Hematopoietic multipotent progenitor cell treated with erythropoietin and hydrocortisone succinate and interleukin-3 and kit ligand, for 4 days (in vitro differentiated cells): ENCODE results near the gene BMERB1.
A peak's percentile ranks its signal among the peaks of the same experiment; 100 is the strongest.

Source experiments
- DNase-seq: peaks from one replicate; pipeline ENCODE4 v3.0.0-alpha.2; 2015

The BMERB1 gene

GRCh38 chr16:15502041-15502725 is 67.8 kb downstream of the BMERB1 start:
- no peak for DNase-seq

DNA sequence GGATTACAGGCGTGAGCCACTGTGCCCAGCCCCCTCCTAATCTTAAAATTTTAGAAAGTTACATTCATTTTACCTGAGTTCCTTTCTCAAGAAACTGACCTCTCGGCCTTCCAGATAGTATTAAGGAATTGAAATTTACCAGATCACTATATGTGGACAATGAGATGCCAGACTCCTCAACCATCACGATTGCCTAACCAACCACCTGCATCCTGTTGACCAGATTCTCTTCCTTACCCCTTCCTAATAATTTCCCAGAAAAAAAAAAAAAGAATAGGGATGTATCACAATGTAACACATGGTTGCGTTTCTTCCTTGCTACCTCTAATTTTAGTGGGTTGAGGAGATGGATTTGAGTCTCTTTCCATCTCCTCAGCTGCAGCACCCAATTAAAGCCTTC is 72.1 kb downstream of the BMERB1 start:
- no peak for DNase-seq

DNA sequence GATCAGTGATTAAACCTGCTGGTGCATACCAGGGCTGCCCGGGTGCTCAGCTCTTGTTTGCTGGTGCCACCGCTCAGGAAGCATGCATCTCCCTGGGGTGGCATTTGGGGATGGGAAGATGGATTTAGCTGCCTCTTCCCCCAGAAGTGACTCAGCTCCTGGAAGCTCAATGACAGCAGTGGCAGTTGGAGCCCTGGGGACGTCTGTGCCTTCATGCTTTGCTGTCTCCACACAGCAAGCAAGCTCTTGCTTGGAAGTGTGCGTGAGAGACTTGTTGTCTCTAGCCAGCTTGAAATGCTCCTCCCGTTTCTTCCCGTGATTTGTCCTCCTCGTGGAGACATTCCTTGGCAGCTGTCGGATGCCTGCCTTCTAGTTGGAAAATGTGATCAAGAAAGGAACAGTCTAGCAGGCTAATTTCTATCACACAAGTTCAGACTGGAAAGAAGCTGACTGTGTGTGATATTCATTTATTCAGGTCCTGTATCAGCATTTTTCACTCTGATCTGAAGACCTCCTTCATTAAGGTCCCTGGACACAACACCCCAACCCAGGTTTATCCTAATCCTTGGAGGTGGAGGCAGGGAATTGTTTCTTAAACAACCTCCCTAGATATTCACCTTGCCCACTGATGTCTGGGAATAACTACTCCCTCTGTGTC is 73.0 kb downstream of the BMERB1 start:
- DNase-seq = no peak

DNA sequence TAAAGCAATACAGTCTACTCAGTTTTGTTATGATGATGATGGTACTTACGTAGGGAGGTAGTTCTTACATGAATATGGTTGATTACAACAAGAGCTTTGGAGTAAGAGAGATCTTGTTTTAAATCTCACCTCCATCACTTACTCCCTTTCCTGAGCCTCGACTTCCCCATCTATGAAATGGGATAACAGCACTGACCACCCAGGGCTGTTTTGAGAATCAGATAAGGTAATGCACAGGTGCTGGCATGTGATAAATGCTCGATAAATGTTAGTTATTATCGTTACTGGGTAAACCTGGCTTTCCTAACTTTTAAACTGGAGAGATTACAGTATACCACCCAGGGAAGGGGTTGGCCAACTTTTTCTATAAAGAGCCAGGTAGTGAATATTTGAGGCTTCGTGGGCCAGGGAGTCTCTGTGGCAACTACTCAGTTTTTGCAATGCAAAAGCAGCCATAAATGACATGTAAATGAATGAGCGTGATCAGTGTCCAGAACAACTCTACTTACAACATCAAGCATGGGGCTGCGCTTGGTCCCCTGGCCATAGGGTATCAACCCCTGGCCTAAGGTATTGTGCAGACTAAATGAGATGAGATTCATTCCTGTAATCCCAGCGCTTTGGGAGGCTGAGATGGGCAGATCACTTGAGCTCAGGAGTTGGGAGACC is 73.7 kb downstream of the BMERB1 start:
- no peak for DNase-seq

DNA sequence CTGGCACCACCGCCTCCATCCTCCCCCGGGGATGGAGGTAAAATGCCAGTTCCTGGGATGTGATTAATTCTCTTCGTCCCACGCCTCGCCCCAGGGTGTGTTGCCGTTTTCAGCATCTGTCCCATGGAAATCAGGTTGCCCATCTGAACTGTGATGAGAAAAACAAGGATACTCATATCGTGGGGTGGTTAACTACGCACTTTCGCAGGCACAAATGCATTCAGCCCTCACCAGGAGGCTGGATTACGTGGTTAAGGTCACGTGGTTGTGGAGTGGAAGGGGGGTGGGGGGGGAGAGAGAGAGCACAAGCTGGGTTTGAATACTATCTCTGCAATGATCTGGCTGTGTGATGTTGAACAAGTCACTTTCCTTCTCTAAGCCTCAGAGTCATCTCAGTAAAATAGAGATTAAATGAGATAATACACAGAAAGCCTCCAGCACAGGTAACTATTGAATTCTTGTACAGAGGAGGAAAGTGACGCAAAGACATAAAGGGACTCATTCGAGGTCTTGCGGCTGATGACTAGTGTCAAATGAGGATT is 74.7 kb downstream of the BMERB1 start:
- DNase-seq = peak; percentile 48

- DNase-seq = peak; percentile 62
Observed at GRCh38 chr16:15509593-15510535, 75.5 kb downstream of the BMERB1 start.

DNA sequence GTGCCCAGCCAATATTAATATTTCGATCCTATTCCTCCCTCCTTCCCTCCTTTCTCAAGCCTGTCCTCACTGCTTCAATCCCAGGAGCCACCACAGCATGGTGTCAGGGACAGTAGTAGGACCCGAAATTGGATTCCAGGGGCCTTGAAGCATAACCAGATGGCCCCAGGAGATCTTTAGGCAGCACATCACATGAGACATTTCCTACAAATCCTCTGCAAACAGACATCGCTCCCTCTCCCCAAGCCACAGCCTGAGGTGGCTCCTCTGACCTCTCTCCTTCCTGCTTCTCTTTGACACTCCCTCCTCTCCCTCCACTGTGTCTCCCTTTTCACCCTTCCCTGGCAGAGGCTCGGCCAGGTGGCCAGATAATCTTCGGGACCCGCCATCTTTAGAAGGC is 76.6 kb downstream of the BMERB1 start:
- DNase-seq = no peak

GRCh38 chr16:15511759-15512487 is 77.5 kb downstream of the BMERB1 start:
- DNase-seq = no peak

- no peak for DNase-seq
Observed at GRCh38 chr16:15513156-15513555, 78.8 kb downstream of the BMERB1 start.

DNA sequence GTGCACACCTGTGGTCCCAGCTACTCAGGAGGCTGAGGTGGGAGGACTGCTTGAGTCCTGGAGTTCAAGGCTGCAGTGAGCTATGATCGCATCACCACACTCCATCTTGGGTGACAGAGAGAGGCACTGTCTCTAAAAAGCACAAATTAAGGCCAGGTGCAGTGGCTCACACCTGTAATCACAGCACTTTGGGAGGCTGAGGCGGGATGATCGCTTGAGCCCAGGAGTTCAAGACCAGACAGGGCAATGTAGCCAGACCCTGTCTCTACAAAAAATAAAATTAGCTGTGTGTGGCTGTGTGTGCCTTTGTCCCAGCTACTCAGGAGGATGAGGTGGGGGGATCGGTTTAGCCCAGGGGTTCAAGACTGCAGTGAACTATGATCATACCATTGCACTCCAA is 81.6 kb downstream of the BMERB1 start:
- DNase-seq = no peak

- DNase-seq = no peak
Observed at GRCh38 chr16:15516609-15517008, 82.2 kb downstream of the BMERB1 start.

DNA sequence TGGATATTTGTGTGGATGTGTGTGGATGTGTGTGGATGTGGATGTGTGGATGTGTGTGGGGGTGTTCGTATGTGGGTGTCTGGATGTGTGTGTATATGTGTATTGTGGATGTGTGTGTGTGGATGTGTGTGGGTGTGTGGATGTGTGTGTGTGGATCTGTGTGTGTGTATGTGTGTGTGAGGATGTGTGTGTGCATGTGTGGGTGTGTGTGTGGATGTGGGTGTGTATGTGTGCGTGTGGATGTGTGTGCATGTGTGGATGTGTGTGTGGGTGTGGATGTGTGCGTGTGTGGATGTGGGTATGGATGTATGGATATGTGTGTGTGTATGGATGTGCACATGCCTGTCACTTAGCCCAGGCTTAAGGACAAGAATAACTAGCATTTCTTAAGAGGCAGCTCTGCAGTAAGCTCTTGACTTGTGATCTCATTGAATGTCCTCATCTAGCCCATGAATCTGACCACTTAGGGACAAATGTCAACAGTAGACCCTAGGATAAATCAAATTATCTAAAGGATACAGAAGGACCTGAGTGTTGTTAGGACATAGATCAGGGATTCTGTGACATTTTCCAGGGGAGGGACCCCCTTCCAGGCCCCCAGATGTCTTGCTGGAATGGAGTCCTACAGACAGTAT is 83.5 kb downstream of the BMERB1 start:
- no peak for DNase-seq

DNA sequence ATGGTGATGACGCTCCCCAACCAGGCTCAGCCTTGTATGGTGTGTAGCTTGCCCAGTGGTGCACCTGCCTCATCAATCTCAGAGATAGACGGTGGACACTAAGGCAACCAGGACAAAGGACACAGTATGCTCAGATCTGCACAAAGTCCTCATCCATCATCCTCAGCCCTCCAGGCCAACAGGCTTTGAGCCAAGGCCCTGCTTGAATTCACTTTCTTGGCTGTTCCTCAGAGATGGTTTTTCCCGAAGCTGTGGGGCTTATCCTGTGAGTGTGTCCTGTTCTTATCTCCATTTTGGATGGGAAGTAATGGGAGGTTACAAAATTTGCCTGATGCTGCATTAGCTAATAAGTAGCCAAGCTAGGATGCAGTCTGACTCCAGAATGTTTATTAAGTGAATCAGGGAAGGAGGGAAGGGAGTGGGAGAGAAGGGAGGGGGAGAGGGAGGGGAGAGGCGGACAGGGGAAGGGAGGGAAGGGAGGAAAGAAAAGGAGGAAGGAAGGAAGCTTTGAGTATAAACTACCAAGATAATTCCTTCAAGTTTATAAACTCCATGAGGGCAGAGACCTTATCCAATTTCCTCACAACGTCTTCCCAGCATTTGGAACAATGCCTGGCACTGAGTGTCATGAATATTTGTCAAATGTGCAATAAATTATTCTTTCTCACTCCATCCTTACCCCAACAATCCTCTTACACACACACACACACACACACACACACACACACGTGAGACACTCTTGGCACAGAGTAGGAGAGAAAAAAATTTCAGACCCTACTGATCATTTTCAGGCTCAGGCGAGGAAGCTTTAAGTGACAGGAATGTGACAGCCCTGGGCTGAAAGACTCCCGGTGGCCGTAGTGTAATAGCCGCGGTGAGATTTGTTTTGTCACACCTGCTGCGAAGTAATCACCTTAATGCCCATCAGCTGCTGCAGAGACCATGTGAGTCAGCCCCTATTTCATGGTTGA is 84.3 kb downstream of the BMERB1 start:
- DNase-seq = no peak

DNA sequence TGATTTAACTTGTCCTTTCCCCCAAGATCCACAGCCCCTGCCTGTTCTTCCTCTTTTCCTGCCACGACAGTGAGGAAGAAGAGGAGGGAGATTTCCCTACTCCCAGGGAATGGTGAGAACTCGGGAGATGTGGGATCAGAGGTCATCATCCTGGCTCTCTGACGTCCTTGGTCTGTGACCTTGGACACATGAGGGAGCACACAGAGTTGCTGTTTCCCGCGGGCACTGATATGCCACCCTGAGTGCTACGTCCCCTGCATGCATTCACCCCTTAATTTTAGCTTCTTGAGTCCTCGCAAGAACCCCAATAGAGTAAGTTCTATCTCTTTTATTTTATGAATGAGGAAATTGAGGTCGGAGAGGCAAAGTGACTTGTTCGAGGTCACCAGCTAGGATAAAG is 85.4 kb downstream of the BMERB1 start:
- DNase-seq = no peak

GRCh38 chr16:15521390-15521757 is 87.0 kb downstream of the BMERB1 start:
- DNase-seq = no peak

DNA sequence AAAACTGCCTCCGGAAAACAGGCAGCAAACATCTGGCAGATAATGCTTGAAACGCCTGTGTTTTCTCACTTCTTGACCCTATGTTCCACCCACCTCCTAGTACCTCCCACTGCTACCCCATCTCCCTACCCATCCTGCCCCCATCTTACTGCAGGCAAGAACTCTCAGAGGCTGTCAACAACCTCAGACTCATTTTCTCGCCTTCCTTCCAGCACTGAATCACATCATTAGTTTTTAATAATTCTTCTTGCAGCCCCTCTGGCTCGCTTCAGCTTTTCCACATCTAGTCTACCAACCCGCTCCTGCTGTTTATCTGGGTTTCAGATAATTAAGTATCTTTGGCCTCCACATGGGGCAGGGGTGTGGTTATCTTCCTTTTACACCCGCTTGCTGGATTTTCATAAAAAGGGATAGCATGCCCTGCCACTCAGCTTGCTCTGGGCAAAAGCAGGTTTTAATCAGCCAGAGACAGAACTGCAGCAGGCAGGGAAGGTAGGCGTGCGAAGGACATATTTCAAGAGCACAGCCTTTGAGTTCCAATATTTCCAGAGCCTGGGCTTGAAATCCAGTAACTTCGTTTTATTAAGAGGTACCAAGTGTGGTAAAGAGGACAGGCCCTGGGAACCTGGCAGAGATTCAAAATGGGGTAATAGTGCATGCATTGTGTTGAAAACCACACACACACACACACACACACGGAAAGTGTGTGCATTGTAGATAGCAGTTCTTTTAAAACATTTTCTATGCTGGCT is 87.5 kb downstream of the BMERB1 start:
- peak; percentile 97 for DNase-seq

DNA sequence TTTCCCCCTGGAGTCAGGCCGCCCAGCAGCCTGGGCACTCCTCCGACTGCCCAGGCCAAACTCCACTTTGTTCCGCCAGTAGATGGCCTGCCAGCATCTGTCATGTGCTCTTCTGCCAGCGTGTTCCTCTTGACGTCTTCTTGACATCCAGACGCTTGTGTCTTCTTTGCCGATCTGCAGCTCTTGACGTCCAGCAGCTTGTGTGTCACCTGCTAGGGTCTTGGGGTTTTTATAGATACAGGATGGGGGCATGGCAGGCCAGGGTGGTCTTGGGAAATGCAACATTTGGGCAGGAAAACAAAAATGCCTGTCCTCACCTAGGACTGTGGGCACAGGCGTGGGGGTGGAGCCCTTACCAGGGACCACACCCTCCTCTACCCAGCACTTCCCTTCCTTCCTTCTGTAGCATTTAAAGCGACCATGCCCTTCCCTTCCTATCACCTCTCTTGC is 88.7 kb downstream of the BMERB1 start:
- DNase-seq = peak; percentile 78

DNA sequence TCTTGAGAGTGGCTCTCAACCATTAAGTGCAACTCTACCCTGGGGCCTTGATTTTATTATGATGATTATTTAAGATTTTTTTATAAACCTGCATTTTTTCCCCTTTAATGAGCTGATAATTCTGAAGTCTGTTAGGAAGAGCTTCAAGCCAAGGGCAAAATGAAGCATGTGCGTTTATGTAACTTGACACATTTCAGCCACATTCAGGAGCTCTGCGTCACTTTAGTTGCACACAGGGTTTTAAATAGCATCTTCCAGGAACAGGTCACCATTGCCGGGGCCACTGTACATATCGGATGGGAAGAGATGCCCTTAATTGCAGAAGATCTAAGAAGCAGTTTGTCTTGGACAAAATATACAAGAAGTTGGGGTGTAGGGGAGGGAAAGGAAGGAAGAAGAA is 89.6 kb downstream of the BMERB1 start:
- DNase-seq = no peak

DNA sequence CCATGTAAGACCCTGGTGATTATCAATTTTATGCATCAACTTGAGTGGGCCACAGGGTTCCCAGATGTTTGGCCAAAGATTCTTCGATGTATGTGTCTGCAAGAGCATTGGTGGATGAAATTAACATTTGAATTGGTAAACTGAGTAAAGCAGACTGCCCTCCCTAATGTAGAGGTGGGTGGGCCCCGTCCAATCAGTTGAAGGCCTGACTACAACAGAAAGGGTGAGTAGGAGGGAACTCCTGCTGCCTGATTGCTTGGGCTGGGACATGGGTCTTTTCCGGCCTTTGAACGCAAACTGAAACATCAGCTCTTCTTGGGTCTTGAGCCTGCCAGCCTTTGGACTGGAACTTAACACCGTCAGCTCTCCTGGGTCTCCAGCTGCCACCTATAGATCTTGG is 90.6 kb downstream of the BMERB1 start:
- DNase-seq = no peak

GRCh38 chr16:15526097-15526496 is 91.7 kb downstream of the BMERB1 start:
- DNase-seq = no peak
